ENCODE measurements around the gene LACTB. TPM values are rescaled to one million over a fixed set of nuclear protein-coding genes. Genes with fewer than 3 reads are reported as not detected.

Gene LACTB
- total and polyA plus RNA-seq, 2 experiments from 2014 or later, result 26.5 to 31.0 TPM

DNA sequence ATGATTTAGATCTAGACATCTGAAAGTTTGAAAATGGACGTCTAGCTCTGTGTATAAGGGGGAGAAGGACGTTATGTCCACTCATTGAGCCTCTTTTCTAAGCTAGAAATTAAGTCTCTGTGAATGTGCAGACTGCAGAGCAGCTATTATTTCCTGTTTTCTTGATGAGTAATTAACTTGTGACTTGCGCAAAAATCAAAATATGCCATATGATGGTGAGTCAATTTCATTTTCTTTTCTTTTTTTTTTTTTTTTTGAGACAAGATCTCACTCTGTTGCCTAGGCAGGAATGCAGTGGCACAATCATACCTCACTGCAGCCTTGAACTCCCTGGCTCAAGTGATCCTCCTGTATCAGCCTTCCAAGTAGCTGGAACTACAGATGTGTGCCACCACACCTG lies 14.1 kb downstream of the LACTB start:
- H3K36me3 ChIP-seq (replicated peaks; ENCODE audit: insufficient read depth, low read depth), result no peaks in the 10 kb centered on the region
- H4K20me1 ChIP-seq (ENCODE audit: insufficient read depth, poor library complexity, severe bottlenecking), result no peaks in the 10 kb centered on the region
- no peak for DNase-seq (ENCODE audit: low spot score)
- H3K4me3 ChIP-seq, result no peak overlapping the region
- TF ChIP-seq, protein P1, sequence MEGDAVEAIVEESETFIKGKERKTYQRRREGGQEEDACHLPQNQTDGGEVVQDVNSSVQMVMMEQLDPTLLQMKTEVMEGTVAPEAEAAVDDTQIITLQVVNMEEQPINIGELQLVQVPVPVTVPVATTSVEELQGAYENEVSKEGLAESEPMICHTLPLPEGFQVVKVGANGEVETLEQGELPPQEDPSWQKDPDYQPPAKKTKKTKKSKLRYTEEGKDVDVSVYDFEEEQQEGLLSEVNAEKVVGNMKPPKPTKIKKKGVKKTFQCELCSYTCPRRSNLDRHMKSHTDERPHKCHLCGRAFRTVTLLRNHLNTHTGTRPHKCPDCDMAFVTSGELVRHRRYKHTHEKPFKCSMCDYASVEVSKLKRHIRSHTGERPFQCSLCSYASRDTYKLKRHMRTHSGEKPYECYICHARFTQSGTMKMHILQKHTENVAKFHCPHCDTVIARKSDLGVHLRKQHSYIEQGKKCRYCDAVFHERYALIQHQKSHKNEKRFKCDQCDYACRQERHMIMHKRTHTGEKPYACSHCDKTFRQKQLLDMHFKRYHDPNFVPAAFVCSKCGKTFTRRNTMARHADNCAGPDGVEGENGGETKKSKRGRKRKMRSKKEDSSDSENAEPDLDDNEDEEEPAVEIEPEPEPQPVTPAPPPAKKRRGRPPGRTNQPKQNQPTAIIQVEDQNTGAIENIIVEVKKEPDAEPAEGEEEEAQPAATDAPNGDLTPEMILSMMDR (IDR thresholded peaks at IDR 0.05; ENCODE audit: poor library complexity), result no peak
- TF ChIP-seq EZH2phosphoT487 (IDR thresholded peaks at IDR 0.05; ENCODE audit: low read depth, severe bottlenecking, unreplicated experiment) (no peak), EZH2 (IDR thresholded peaks at IDR 0.05; ENCODE audit: borderline replicate concordance) (no peak)
- no peaks in the 10 kb centered on the region for H3K9me2 ChIP-seq (replicated peaks; ENCODE audit: insufficient read depth)
- H3K9me3 ChIP-seq (ENCODE audit: low read depth), result no peaks in the 10 kb centered on the region
- no peaks in the 10 kb centered on the region for H3K4me1 ChIP-seq (ENCODE audit: insufficient read depth)
- WGBS (ENCODE audit: low lambda C conversion rate, missing lambda C conversion rate), result 93% methylated on average over 3 of the region's 3 CpGs
- H3K27me3 ChIP-seq, result no peaks in the 10 kb centered on the region
- no peak overlapping the region for H3K27ac ChIP-seq
- H3K4me2 ChIP-seq, result no peak overlapping the region
- H2AFZ ChIP-seq, result no peak overlapping the region
- no peaks in the 10 kb centered on the region for H3K79me2 ChIP-seq

DNA sequence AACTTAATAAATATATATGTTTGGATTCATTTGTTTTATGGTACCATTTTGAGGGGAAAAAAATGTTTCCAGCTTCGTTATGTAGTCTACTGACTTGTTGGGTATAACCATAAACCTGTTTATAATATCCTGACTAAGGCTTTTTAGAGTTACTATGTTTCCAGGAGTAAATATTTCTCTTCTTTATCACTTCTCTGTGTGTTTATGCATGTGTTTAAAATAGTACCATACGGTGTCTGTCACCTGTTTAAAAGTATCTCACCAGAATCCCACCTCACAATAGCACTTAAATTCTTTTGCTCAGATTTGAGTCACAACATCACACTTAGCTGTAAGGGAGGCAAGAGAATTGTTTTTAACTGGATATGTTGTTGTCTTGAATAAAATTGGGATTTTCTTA lies 15.1 kb downstream of the LACTB start:
- Histone ChIP-seq H3K4me2 (no peak overlapping the region), H3K27me3 (no peaks in the 10 kb centered on the region), H3K4me3 (no peak overlapping the region), H3K79me2 (no peaks in the 10 kb centered on the region), H3K27ac (no peak overlapping the region), H3K9me2 (replicated peaks; ENCODE audit: insufficient read depth) (no peaks in the 10 kb centered on the region), H2AFZ (no peak overlapping the region), H3K4me1 (ENCODE audit: insufficient read depth) (no peaks in the 10 kb centered on the region), H3K9me3 (ENCODE audit: low read depth) (no peaks in the 10 kb centered on the region), H4K20me1 (ENCODE audit: insufficient read depth, poor library complexity, severe bottlenecking) (no peaks in the 10 kb centered on the region), H3K36me3 (replicated peaks; ENCODE audit: insufficient read depth, low read depth) (no peaks in the 10 kb centered on the region)
- 79% methylated on average over 2 of the region's 2 CpGs for WGBS (ENCODE audit: low lambda C conversion rate, missing lambda C conversion rate)
- no peak for DNase-seq (ENCODE audit: low spot score)
- TF ChIP-seq EZH2phosphoT487 (IDR thresholded peaks at IDR 0.05; ENCODE audit: low read depth, severe bottlenecking, unreplicated experiment) (no peak), EZH2 (IDR thresholded peaks at IDR 0.05; ENCODE audit: borderline replicate concordance) (no peak)
- TF ChIP-seq, protein P1 (IDR thresholded peaks at IDR 0.05; ENCODE audit: poor library complexity), result no peak

DNA sequence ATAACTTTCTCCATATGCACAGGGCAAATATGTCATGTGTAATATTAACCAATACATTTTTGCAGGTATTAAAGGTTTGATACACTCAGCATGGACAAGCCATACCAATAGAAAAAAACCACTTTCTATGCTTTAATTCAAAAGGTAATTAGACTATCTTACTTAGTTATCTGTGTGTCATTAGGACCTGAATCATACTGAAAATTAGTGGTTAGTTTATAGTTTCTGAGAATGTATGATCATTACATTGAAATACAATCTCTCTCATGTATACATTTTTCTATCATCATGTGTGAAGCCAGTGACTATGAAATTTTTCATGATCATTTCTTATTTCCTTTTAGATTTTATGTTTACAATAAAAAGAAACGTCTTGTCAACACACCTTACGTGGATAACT lies 19.3 kb downstream of the LACTB start:
- TF ChIP-seq, protein P1 (IDR thresholded peaks at IDR 0.05; ENCODE audit: poor library complexity), result no peak
- TF ChIP-seq EZH2 (IDR thresholded peaks at IDR 0.05; ENCODE audit: borderline replicate concordance) (no peak), EZH2phosphoT487 (IDR thresholded peaks at IDR 0.05; ENCODE audit: low read depth, severe bottlenecking, unreplicated experiment) (no peak)
- WGBS (ENCODE audit: low lambda C conversion rate, missing lambda C conversion rate), result 73% methylated on average over 2 of the region's 2 CpGs
- Histone ChIP-seq H3K4me1 (ENCODE audit: insufficient read depth) (no peaks in the 10 kb centered on the region), H3K9me2 (replicated peaks; ENCODE audit: insufficient read depth) (no peaks in the 10 kb centered on the region), H3K27ac (no peak overlapping the region), H2AFZ (no peak overlapping the region), H3K9me3 (ENCODE audit: low read depth) (no peaks in the 10 kb centered on the region), H3K4me2 (no peak overlapping the region), H3K4me3 (no peak overlapping the region), H4K20me1 (ENCODE audit: insufficient read depth, poor library complexity, severe bottlenecking) (no peaks in the 10 kb centered on the region), H3K27me3 (no peaks in the 10 kb centered on the region), H3K36me3 (replicated peaks; ENCODE audit: insufficient read depth, low read depth) (no peaks in the 10 kb centered on the region), H3K79me2 (no peaks in the 10 kb centered on the region)
- DNase-seq (ENCODE audit: low spot score), result no peak

DNA sequence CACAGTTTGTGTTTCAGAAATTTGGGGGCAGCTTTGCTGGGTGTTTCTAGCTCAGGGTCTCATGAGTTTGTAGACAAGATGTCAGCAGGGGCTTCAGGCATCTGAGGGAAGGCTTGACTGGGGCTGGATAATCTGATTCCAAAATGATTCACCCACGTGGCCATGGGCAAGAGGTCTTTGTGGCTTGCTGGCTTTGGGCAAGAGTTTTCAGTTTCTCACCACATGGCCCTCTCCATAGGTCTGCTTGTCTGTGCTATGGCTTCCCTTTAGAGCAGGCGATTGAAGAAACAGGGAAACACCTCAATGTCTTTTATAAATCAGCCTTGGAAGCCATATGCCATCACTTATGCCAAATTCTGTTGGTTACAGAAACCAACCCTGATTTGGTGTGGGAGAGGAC lies 23.8 kb downstream of the LACTB start:
- Histone ChIP-seq H3K9me3 (ENCODE audit: low read depth) (no peaks in the 10 kb centered on the region), H3K79me2 (no peaks in the 10 kb centered on the region), H3K4me2 (no peak overlapping the region), H3K4me1 (ENCODE audit: insufficient read depth) (no peaks in the 10 kb centered on the region), H4K20me1 (ENCODE audit: insufficient read depth, poor library complexity, severe bottlenecking) (no peaks in the 10 kb centered on the region), H3K36me3 (replicated peaks; ENCODE audit: insufficient read depth, low read depth) (no peaks in the 10 kb centered on the region), H2AFZ (no peak overlapping the region), H3K27me3 (no peaks in the 10 kb centered on the region), H3K9me2 (replicated peaks; ENCODE audit: insufficient read depth) (no peaks in the 10 kb centered on the region), H3K27ac (no peak overlapping the region), H3K4me3 (no peak overlapping the region)
- no peak for DNase-seq (ENCODE audit: low spot score)
- WGBS (ENCODE audit: low lambda C conversion rate, missing lambda C conversion rate), result 85% methylated on average over 2 of the region's 2 CpGs
- TF ChIP-seq EZH2 (IDR thresholded peaks at IDR 0.05; ENCODE audit: borderline replicate concordance) (no peak), EZH2phosphoT487 (IDR thresholded peaks at IDR 0.05; ENCODE audit: low read depth, severe bottlenecking, unreplicated experiment) (no peak)
- TF ChIP-seq, protein P1 (IDR thresholded peaks at IDR 0.05; ENCODE audit: poor library complexity), result no peak
